ENCODE measurements around the gene INTS11. TPM values are rescaled to one million over a fixed set of nuclear protein-coding genes. Genes with fewer than 3 reads are reported as not detected.
A peak's percentile ranks its signal among the peaks of the same experiment; 100 is the strongest.

Gene INTS11
- total and polyA plus RNA-seq, 2 experiments from 2014 or later = 75.8 to 124 TPM

DNA sequence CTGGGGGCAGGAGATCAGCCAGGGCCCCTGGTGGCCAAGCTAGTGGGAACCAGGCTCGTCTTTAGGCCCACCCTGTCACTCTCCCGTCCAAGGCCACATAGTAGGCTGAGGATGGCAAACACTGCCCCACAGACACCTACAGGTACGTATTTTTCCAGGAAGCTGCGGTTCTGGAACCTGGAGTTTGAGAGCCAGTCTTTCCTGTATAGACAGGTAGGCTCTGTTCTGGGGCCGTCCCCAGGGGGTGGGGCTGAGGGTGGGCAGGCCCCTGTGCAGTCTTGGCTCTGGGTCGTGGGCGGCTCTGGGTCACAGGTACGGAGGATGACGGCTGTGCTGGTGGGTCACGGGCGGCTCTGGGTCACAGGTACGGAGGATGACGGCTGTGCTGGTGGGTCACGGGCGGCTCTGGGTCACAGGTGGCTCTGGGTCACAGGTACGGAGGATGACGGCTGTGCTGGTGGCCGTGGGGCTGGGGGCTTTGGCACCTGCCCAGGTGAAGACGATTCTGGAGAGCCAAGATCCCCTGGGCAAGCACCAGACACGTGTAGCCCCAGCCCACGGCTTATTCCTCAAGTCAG is 13.9 kb downstream of the INTS11 start:
- Histone ChIP-seq H3K4me1 (ENCODE audit: low read depth) (peaks cover 15% of the 10 kb centered on the region), H3K27ac (no peak overlapping the region), H3K9me3 (ENCODE audit: low read depth) (no peaks in the 10 kb centered on the region), H3K27me3 (no peaks in the 10 kb centered on the region), H3K36me3 (peaks cover 9% of the 10 kb centered on the region), H3K4me3 (no peak overlapping the region)
- TF ChIP-seq, protein P1, sequence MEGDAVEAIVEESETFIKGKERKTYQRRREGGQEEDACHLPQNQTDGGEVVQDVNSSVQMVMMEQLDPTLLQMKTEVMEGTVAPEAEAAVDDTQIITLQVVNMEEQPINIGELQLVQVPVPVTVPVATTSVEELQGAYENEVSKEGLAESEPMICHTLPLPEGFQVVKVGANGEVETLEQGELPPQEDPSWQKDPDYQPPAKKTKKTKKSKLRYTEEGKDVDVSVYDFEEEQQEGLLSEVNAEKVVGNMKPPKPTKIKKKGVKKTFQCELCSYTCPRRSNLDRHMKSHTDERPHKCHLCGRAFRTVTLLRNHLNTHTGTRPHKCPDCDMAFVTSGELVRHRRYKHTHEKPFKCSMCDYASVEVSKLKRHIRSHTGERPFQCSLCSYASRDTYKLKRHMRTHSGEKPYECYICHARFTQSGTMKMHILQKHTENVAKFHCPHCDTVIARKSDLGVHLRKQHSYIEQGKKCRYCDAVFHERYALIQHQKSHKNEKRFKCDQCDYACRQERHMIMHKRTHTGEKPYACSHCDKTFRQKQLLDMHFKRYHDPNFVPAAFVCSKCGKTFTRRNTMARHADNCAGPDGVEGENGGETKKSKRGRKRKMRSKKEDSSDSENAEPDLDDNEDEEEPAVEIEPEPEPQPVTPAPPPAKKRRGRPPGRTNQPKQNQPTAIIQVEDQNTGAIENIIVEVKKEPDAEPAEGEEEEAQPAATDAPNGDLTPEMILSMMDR (IDR thresholded peaks at IDR 0.05; ENCODE audit: low read depth, low read length) = no peak
- DNase-seq (ENCODE audit: low read depth in 1 of 2, low spot score in 1 of 2) = no peak

DNA sequence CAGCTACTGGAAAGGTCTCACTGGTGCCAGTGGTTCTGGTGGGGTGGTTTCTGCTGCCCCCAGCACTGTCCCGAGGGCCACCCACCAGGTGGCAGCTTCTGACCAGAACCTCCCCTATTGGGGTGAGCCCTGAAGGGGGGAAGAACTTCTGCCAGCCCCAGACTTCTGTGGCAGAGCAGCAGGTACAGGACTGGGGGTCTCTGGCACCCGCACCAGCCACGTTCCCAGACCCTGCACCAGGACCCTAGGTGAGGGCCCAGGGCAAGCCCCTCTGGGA is 14.4 kb downstream of the INTS11 start:
- DNase-seq (ENCODE audit: low read depth in 1 of 2, low spot score in 1 of 2) = no peak
- Histone ChIP-seq H3K4me3 (no peak overlapping the region), H3K4me1 (ENCODE audit: low read depth) (peaks cover 18% of the 10 kb centered on the region), H3K9me3 (ENCODE audit: low read depth) (no peaks in the 10 kb centered on the region), H3K36me3 (peaks cover 9% of the 10 kb centered on the region), H3K27me3 (no peaks in the 10 kb centered on the region), H3K27ac (no peak overlapping the region)
- TF ChIP-seq, protein P1 (IDR thresholded peaks at IDR 0.05; ENCODE audit: low read depth, low read length) = no peak

- no peak overlapping the region for H3K27ac ChIP-seq
- no peaks in the 10 kb centered on the region for H3K9me3 ChIP-seq (ENCODE audit: low read depth)
- peaks cover 18% of the 10 kb centered on the region for H3K4me1 ChIP-seq (ENCODE audit: low read depth)
- no peak for DNase-seq (ENCODE audit: low read depth in 1 of 2, low spot score in 1 of 2)
- peak overlapping the region; percentile 70 for H3K4me3 ChIP-seq
- no peaks in the 10 kb centered on the region for H3K27me3 ChIP-seq
- TF ChIP-seq, protein P1 (IDR thresholded peaks at IDR 0.05; ENCODE audit: low read depth, low read length) = no peak
- peaks cover 9% of the 10 kb centered on the region for H3K36me3 ChIP-seq
Observed at GRCh38 chr1:1309251-1310108, 15.0 kb downstream of the INTS11 start.

DNA sequence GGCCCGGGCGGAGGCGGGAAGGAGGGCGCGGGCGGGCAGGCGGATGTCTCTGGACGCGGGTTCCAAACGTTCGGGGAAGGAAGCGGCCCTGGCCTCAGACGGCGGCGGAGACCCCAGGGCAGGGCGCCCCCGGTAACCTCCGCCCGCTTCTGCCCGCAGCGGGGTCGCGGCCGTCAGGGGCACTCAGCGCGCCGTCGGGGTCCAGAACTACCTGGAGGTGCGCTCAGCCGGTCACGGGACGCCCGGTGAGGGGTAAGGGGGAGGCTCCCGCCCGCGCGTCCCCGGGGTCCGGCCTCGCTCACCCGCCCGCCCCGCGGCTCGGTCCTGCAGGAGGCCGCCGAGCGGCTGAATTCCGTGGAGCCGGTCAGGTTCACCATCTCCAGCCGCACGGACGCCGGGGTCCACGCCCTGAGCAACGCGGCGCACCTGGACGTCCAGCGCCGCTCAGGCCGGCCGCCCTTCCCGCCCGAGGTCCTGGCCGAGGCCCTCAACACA is 15.7 kb downstream of the INTS11 start:
- H3K27ac ChIP-seq = no peak overlapping the region

GRCh38 chr1:1307923-1308755 is 16.3 kb downstream of the INTS11 start, which contains the start of the genes ACAP3 and PUSL1:
ACAP3 (minus strand) TSS chr1:1307930; CDS start chr1:1307815, 115 bp downstream.
PUSL1 (plus strand) TSS chr1:1308597; CDS start chr1:1308644, 47 bp downstream.
- Histone ChIP-seq H3K9me3 (ENCODE audit: low read depth) (no peaks in the 10 kb centered on the region), H3K4me1 (ENCODE audit: low read depth) (peaks cover 18% of the 10 kb centered on the region), H3K36me3 (peaks cover 6% of the 10 kb centered on the region), H3K4me3 (peak within 1 kb of the TSS; percentile 90), H3K27ac (peak within 1 kb of the TSS; percentile 63), H3K27me3 (no peaks in the 10 kb centered on the region)
- TF ChIP-seq, protein P1 (IDR thresholded peaks at IDR 0.05; ENCODE audit: low read depth, low read length) = no peak
- DNase-seq (ENCODE audit: low read depth in 1 of 2, low spot score in 1 of 2) = peak; percentile 95 to 96

More for the DNA sequence above, 15.7 kb downstream of the INTS11 start:
- TF ChIP-seq, protein P1 (IDR thresholded peaks at IDR 0.05; ENCODE audit: low read depth, low read length) = no peak
- DNase-seq (ENCODE audit: low read depth in 1 of 2, low spot score in 1 of 2) = no peak
- Histone ChIP-seq H3K36me3 (peaks cover 9% of the 10 kb centered on the region), H3K4me3 (peak overlapping the region; percentile 70), H3K27me3 (no peaks in the 10 kb centered on the region), H3K9me3 (ENCODE audit: low read depth) (no peaks in the 10 kb centered on the region), H3K4me1 (ENCODE audit: low read depth) (peaks cover 18% of the 10 kb centered on the region)

Measured in cardiac muscle cell (in vitro differentiated cells and primary cell).